H1 (cell line): ENCODE data around the gene PRKD1. TPM values are rescaled to one million over a fixed set of nuclear protein-coding genes. Genes with fewer than 3 reads are reported as not detected.

ENCODE experiments used
- ATF2 ChIP-seq: IDR thresholded peaks from 2 replicates; pipeline ENCODE4 v1.6.1; 2012; ENCODE audit warnings: low read length, inconsistent platforms
- BCL11A ChIP-seq, 2 experiments: IDR thresholded peaks; one replicate each; pipeline ENCODE4 v1.6.1; 2011; ENCODE audit warnings: low read depth in 2 of 2, low read length in 2 of 2, mild to moderate bottlenecking in 2 of 2
- EZH2 ChIP-seq: fragments of 200-600 bp; sonication (generic); IDR thresholded peaks from 2 replicates; pipeline ENCODE4 v1.7.1; 2012; ENCODE audit warnings: low read depth, mild to moderate bottlenecking, moderate library complexity, low read length, inconsistent platforms; ENCODE audit not compliant: severe bottlenecking
- JUND ChIP-seq: IDR thresholded peaks from 2 replicates; pipeline ENCODE4 v1.6.1; 2011; ENCODE audit warnings: mild to moderate bottlenecking, improper control_type of control experiment, low read length
- KDM1A ChIP-seq: fragments of 200-600, 300-600 bp; sonication (generic); IDR thresholded peaks from 2 replicates; pipeline ENCODE4 v1.7.1; 2016; ENCODE audit warnings: mild to moderate bottlenecking, low read length, borderline replicate concordance
- SUZ12 ChIP-seq: fragments of 200-600 bp; sonication (generic); IDR thresholded peaks from 2 replicates; pipeline ENCODE4 v1.6.1; 2012; ENCODE audit warnings: mild to moderate bottlenecking, inconsistent platforms, low read length, moderate library complexity, mixed read lengths
- polyA plus RNA-seq, 7 experiments: library from polyadenylated mRNA; depleted of rRNA in 3 of 7; stranded (reverse) in 5 of 7; unstranded in 2 of 7; fragments of >200 nt in 5 of 7; fragments of 200-250 nt in 2 of 7; gene quantifications; 1 replicate in 5 of 7; 2 replicates in 1 of 7; 4 replicates in 1 of 7; pipeline versions ENCODE4 v1.2.1 to v1.2.3, GENCODE V29; 2011 to 2013; ENCODE audit warnings: missing spikeins in 2 of 7, mixed read lengths in 2 of 7
- total RNA-seq: library from RNA; stranded (reverse); fragmentation: NEBNext Ultra II Directional; extraction: Animal tissue kit (Norgen Biotek cat#: 25700); gene quantifications from 2 replicates; pipeline ENCODE4 v1.2.1, GENCODE V29; 2021

The PRKD1 gene
- total and polyA plus RNA-seq, 2 of the 8 experiments (the other 6 are each of a cell fraction or from before 2014, with no cell fraction given) = 3.6 to 6.8 TPM

- no peak for TF ChIP-seq JUND
- no peak for TF ChIP-seq BCL11A (IDR thresholded peaks at IDR 0.05; ENCODE audit: low read depth in 2 of 2, low read length in 2 of 2)
- TF ChIP-seq EZH2 = no peak
- no peak for TF ChIP-seq KDM1A
- TF ChIP-seq SUZ12 = no peak
- TF ChIP-seq ATF2 = no peak
Measured at GRCh38 chr14:29918981-29919380, 8.7 kb downstream of the PRKD1 start (continued).
